CD14-positive monocyte (primary cell): Measurements from ENCODE around the gene FEM1A. TPM values are rescaled to one million over a fixed set of nuclear protein-coding genes. Genes with fewer than 3 reads are reported as not detected.

ENCODE experiments used
- DNase-seq, 3 donors: peaks; one replicate each; pipeline ENCODE4 v3.0.0-alpha.2; 2011 to 2022
- H2AFZ ChIP-seq: 2 replicates; pipeline ENCODE4 v1.6.0; 2012; ENCODE audit warnings: mild to moderate bottlenecking, low read depth, low read length, inconsistent platforms; ENCODE audit not compliant: insufficient read depth, poor library complexity, severe bottlenecking
- H3K27ac ChIP-seq, 2 donors: 1 replicate in 1 of 2; 2 replicates in 1 of 2; pipeline ENCODE4 v1.5.1; 2012 to 2013; ENCODE audit warnings: low read length in 2 of 2, control low read depth in 1 of 2, inconsistent platforms in 1 of 2, low read depth in 1 of 2, mild to moderate bottlenecking in 1 of 2
- H3K27me3 ChIP-seq, 2 donors: one replicate each; pipeline versions ENCODE4 v1.6.0 to v1.6.1; 2011 to 2013; ENCODE audit warnings: low read length in 2 of 2; ENCODE audit not compliant: control insufficient read depth in 2 of 2, insufficient read depth in 2 of 2
- H3K36me3 ChIP-seq, 2 donors: replicated peaks in 1 of 2; 1 replicate in 1 of 2; 2 replicates in 1 of 2; pipeline versions ENCODE4 v1.5.1 to v1.6.1; 2012 to 2013; ENCODE audit warnings: low read length in 2 of 2, control low read depth in 1 of 2, inconsistent platforms in 1 of 2, mild to moderate bottlenecking in 1 of 2; ENCODE audit not compliant: insufficient read depth in 2 of 2, control insufficient read depth in 1 of 2
- H3K4me1 ChIP-seq, 2 donors: 1 replicate in 1 of 2; 2 replicates in 1 of 2; pipeline versions ENCODE4 v1.5.1 to v1.6.1; 2012 to 2013; ENCODE audit warnings: low read length in 2 of 2, control low read depth in 1 of 2, inconsistent platforms in 1 of 2, mild to moderate bottlenecking in 1 of 2, moderate library complexity in 1 of 2; ENCODE audit not compliant: insufficient read depth in 2 of 2, control insufficient read depth in 1 of 2
- H3K4me2 ChIP-seq: replicated peaks from 2 replicates; pipeline ENCODE3; 2012; ENCODE audit warnings: low read length, moderate library complexity, mild to moderate bottlenecking; ENCODE audit not compliant: poor library complexity, severe bottlenecking; ENCODE audit errors: extremely low read depth
- H3K4me3 ChIP-seq, 3 experiments: fragments of 200-600 bp in 1 of 3; sonication (generic) in 1 of 3; replicated peaks in 1 of 3; 1 replicate in 2 of 3; 2 replicates in 1 of 3; pipeline ENCODE4 v1.5.1; 2011 to 2013; ENCODE audit warnings: low read length in 3 of 3, mild to moderate bottlenecking in 3 of 3, control low read depth in 2 of 3, low read depth in 2 of 3, inconsistent platforms in 1 of 3, moderate library complexity in 1 of 3
- H3K79me2 ChIP-seq: 2 replicates; pipeline ENCODE4 v1.6.0; 2012; ENCODE audit warnings: mild to moderate bottlenecking, control low read depth, inconsistent platforms, low read length, moderate library complexity; ENCODE audit not compliant: insufficient read depth
- H3K9ac ChIP-seq: 2 replicates; pipeline ENCODE4 v1.6.0; 2017; ENCODE audit warnings: low read length, mild to moderate bottlenecking; ENCODE audit not compliant: insufficient read depth, poor library complexity, severe bottlenecking
- H3K9me3 ChIP-seq, 2 donors: replicated peaks in 1 of 2; 1 replicate in 1 of 2; 2 replicates in 1 of 2; pipeline versions ENCODE4 v1.5.1 to v1.6.1; 2012 to 2013; ENCODE audit warnings: low read length in 2 of 2, control low read depth in 1 of 2; ENCODE audit not compliant: control insufficient read depth in 1 of 2, insufficient read depth in 1 of 2
- H4K20me1 ChIP-seq: 2 replicates; pipeline ENCODE4 v1.6.0; 2012; ENCODE audit warnings: mild to moderate bottlenecking, low read length, control low read depth, moderate library complexity; ENCODE audit not compliant: insufficient read depth
- H3K27ac Mint-ChIP-seq, 7 donors: one replicate each; pipeline ENCODE4 v1.8.0; 2020; ENCODE audit warnings: mild to moderate bottlenecking in 7 of 7, mixed read lengths in 7 of 7, moderate library complexity in 6 of 7, inconsistent platforms in 2 of 7
- H3K27me3 Mint-ChIP-seq, 3 donors: one replicate each; pipeline ENCODE4 v1.8.0; 2021 to 2022; ENCODE audit warnings: low read depth in 3 of 3, mild to moderate bottlenecking in 3 of 3, mixed read lengths in 3 of 3, moderate library complexity in 3 of 3, inconsistent platforms in 1 of 3
- H3K36me3 Mint-ChIP-seq, 2 donors: one replicate each; pipeline ENCODE4 v1.8.0; 2020; ENCODE audit warnings: mixed read lengths in 2 of 2, inconsistent platforms in 1 of 2, mild to moderate bottlenecking in 1 of 2
- H3K4me1 Mint-ChIP-seq: one replicate; pipeline ENCODE4 v1.8.0; 2020; ENCODE audit warnings: mild to moderate bottlenecking, mixed read lengths
- H3K4me3 Mint-ChIP-seq, 2 donors: one replicate each; pipeline ENCODE4 v1.8.0; 2020; ENCODE audit warnings: mild to moderate bottlenecking in 2 of 2, mixed read lengths in 2 of 2, moderate library complexity in 1 of 2
- H3K9me3 Mint-ChIP-seq, 7 donors: one replicate each; pipeline ENCODE4 v1.8.0; 2020 to 2022; ENCODE audit warnings: mixed read lengths in 7 of 7, mild to moderate bottlenecking in 6 of 7, moderate library complexity in 6 of 7, inconsistent platforms in 2 of 7
- CTCF ChIP-seq: fragments of 200-600 bp; IDR thresholded peaks from one replicate; pipeline ENCODE4 v1.8.0; 2022; ENCODE audit warnings: antibody characterized with exemption, mild to moderate bottlenecking
- WGBS: methylation state at CpG from one replicate; pipeline ENCODE4 v1.1.5; 2013; ENCODE audit warnings: missing lambda C conversion rate; ENCODE audit not compliant: insufficient coverage; 5-methylcytosine and 5-hydroxymethylcytosine counted together
- intact Hi-C, 2 donors: fragments of 100-400 bp; cut with micrococcal nuclease; formaldehyde crosslinking; loops; one replicate each; pipeline versions ENCODE4 v1.15.0 to v1.15.1; 2023
- polyA plus RNA-seq, 3 donors: library from polyadenylated mRNA; depleted of rRNA in 1 of 3; unstranded in 2 of 3; stranded (reverse) in 1 of 3; fragments of 300-500 nt in 2 of 3; fragments of >200 nt in 1 of 3; fragmentation: Illumina TruSeq in 2 of 3; gene quantifications; 1 replicate in 2 of 3; 2 replicates in 1 of 3; pipeline ENCODE4 v1.2.3, GENCODE V29; 2012 to 2021

FEM1A gene
- polyA plus RNA-seq, 3 donors = 2.1 to 4.2 (median 2.4) TPM

GRCh38 chr19:4745986-4746385 lies 45.5 kb upstream of the FEM1A start:
- Mint-ChIP-seq H3K27ac (no peak overlapping the region), H3K27me3 (peaks cover 19 to 43% (median 22%) of the 10 kb centered on the region in 3 donors)
- no peaks in the 10 kb centered on the region for H3K36me3 ChIP-seq

GRCh38 chr19:4748185-4748584 lies 43.3 kb upstream of the FEM1A start:
- Histone ChIP-seq H3K4me3 (no peak overlapping the region), H3K27me3 (peaks cover 0 to 2% of the 10 kb centered on the region in 2 donors), H3K36me3 (no peaks in the 10 kb centered on the region), H3K4me1 (peaks cover 9% of the 10 kb centered on the region in 2 donors), H3K79me2 (no peaks in the 10 kb centered on the region), H3K27ac (no peak overlapping the region), H4K20me1 (no peaks in the 10 kb centered on the region), H3K4me2 (no peak overlapping the region), H2AFZ (no peak overlapping the region), H3K9ac (no peak overlapping the region), H3K9me3 (peaks cover 0 to 8% of the 10 kb centered on the region in 2 donors)
- Mint-ChIP-seq H3K9me3 (peaks cover 2 to 10% (median 6%) of the 10 kb centered on the region in 7 donors), H3K4me3 (peak overlapping the region in 1 of 2 donors; percentile 44), H3K4me1 (peaks cover 16% of the 10 kb centered on the region), H3K27ac (no peak overlapping the region), H3K27me3 (peaks cover 13 to 41% (median 19%) of the 10 kb centered on the region in 3 donors), H3K36me3 (no peaks in the 10 kb centered on the region)
- WGBS = 25% methylated on average over 8 of the region's 11 CpGs
- no peak for TF ChIP-seq CTCF
- DNase-seq = no peak
- intact Hi-C loops = no loop called here

More at GRCh38 chr19:4745986-4746385, 45.5 kb upstream of the FEM1A start:
- H3K4me3 Mint-ChIP-seq = no peak overlapping the region
- H3K9me3 Mint-ChIP-seq = peaks cover 2 to 10% (median 6%) of the 10 kb centered on the region in 7 donors
- WGBS = 85% methylated on average over 5 of the region's 8 CpGs
- no peaks in the 10 kb centered on the region for H3K36me3 Mint-ChIP-seq
- Histone ChIP-seq H3K27ac (no peak overlapping the region), H3K79me2 (no peaks in the 10 kb centered on the region), H3K27me3 (peaks cover 0 to 2% of the 10 kb centered on the region in 2 donors), H4K20me1 (no peaks in the 10 kb centered on the region), H3K9me3 (peaks cover 0 to 8% of the 10 kb centered on the region in 2 donors), H3K9ac (no peak overlapping the region), H2AFZ (no peak overlapping the region), H3K4me1 (peaks cover 9% of the 10 kb centered on the region in 2 donors), H3K4me2 (no peak overlapping the region), H3K4me3 (no peak overlapping the region)
- intact Hi-C loops = no loop called here
- no peak for TF ChIP-seq CTCF
- no peak for DNase-seq
- peaks cover 16% of the 10 kb centered on the region for H3K4me1 Mint-ChIP-seq
